ENCODE results near the gene AMFR.

- TF ChIP-seq CTCF (IDR thresholded peaks at IDR 0.05 in 8 of 11, conservative IDR thresholded peaks at IDR 0.05 in 3 of 11) = no peak
- TF ChIP-seq POLR2A (IDR thresholded peaks at IDR 0.05) = no peak
- no peak for TF ChIP-seq POLR2AphosphoS5 (IDR thresholded peaks at IDR 0.05)
These were observed 52.3 kb downstream of the AMFR start for GRCh38 chr16:56373003-56373402.

Data from spleen (tissue), 7 donors.